Keratinocyte (primary cell): ENCODE measurements around the gene ATL3.

Experiments
- EZH2 ChIP-seq: IDR thresholded peaks from one replicate; pipeline ENCODE4 v1.6.1; 2012; ENCODE audit warnings: inconsistent platforms, mild to moderate bottlenecking, low read length, moderate library complexity
- TF ChIP-seq, protein P1 (sequence below), 3 experiments: IDR thresholded peaks in 1 of 3; conservative IDR thresholded peaks in 1 of 3; optimal IDR thresholded peaks in 1 of 3; 2 replicates in 2 of 3; 3 replicates in 1 of 3; pipeline versions ENCODE3 to v1.5.1; 2011; ENCODE audit warnings: low read length in 3 of 3, mild to moderate bottlenecking in 3 of 3, moderate library complexity in 2 of 3, control low read depth in 1 of 3, inconsistent platforms in 1 of 3; ENCODE audit not compliant: insufficient read depth in 2 of 3; ENCODE audit errors: extremely low read depth in 1 of 3

DNA sequence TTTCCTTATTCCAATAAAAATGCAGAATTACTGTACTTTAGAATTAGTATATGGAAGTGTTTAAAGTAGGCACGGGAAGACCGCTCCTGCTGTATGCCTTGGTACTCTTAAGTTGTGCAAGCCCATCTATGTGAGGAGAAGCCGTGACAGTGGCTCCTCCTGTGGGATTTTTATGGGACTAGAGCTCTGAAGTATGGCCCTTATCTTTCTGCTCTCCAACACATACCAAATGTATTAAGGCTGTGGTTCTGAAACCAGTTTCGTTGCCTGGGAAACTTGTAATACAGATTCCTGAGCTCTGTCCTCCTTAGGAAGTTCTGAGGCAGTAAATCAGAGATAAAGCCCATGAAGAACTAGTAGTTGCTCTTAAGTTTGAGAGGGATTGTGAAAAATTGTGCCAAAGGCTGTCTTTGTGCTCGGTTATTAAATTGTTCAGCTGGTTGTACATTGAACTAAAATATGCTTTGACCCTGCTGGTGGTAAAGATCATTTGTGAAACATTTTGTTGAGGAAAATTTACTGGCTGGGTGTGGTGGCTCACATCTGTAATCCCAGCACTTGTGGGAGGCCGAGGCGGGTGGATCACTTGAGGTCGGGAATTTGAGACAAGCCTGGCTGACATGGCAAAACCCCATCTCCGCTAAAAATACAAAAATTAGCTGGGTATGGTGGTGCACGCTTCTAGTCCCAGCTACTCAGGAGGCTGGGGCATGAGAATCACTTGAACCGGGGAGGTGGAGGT lies 39.5 kb upstream of the ATL3 start:
- TF ChIP-seq EZH2: no peak
- TF ChIP-seq, protein P1, sequence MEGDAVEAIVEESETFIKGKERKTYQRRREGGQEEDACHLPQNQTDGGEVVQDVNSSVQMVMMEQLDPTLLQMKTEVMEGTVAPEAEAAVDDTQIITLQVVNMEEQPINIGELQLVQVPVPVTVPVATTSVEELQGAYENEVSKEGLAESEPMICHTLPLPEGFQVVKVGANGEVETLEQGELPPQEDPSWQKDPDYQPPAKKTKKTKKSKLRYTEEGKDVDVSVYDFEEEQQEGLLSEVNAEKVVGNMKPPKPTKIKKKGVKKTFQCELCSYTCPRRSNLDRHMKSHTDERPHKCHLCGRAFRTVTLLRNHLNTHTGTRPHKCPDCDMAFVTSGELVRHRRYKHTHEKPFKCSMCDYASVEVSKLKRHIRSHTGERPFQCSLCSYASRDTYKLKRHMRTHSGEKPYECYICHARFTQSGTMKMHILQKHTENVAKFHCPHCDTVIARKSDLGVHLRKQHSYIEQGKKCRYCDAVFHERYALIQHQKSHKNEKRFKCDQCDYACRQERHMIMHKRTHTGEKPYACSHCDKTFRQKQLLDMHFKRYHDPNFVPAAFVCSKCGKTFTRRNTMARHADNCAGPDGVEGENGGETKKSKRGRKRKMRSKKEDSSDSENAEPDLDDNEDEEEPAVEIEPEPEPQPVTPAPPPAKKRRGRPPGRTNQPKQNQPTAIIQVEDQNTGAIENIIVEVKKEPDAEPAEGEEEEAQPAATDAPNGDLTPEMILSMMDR (optimal IDR thresholded peaks at IDR 0.05 in 1 of 3, IDR thresholded peaks at IDR 0.05 in 1 of 3, conservative IDR thresholded peaks at IDR 0.05 in 1 of 3; ENCODE audit: extremely low read depth in 1 of 3, insufficient read depth in 2 of 3, low read length in 3 of 3): no peak
